Gastroesophageal sphincter (tissue), 3 donors: ENCODE results near the gene NR4A3.

Experiments used
- EP300 ChIP-seq: sonication (generic); formaldehyde crosslinking; IDR thresholded peaks from one replicate; pipeline ENCODE4 v1.6.1; 2017; ENCODE audit warnings: antibody characterized with exemption, mild to moderate bottlenecking
- POLR2A ChIP-seq, 2 donors: fragments of 450-650 bp; IDR thresholded peaks; one replicate each; pipeline ENCODE4 v1.6.1; 2017; ENCODE audit warnings: antibody characterized with exemption in 2 of 2, mild to moderate bottlenecking in 2 of 2, moderate library complexity in 1 of 2
- TF ChIP-seq, protein P1 (sequence below), 4 experiments: fragments of 200-600 bp in 2 of 4; fragments of 450-650 bp in 2 of 4; sonication (generic) in 1 of 4; IDR thresholded peaks; one replicate each; pipeline ENCODE4 v1.5.1; 2017 to 2019; ENCODE audit warnings: antibody characterized with exemption in 4 of 4, mild to moderate bottlenecking in 2 of 4, moderate library complexity in 2 of 4

GRCh38 chr9:99835142-99835541 is 13.5 kb downstream of the NR4A3 start:
- TF ChIP-seq POLR2A (IDR thresholded peaks at IDR 0.05) (no peak), EP300 (no peak)
- TF ChIP-seq, protein P1, sequence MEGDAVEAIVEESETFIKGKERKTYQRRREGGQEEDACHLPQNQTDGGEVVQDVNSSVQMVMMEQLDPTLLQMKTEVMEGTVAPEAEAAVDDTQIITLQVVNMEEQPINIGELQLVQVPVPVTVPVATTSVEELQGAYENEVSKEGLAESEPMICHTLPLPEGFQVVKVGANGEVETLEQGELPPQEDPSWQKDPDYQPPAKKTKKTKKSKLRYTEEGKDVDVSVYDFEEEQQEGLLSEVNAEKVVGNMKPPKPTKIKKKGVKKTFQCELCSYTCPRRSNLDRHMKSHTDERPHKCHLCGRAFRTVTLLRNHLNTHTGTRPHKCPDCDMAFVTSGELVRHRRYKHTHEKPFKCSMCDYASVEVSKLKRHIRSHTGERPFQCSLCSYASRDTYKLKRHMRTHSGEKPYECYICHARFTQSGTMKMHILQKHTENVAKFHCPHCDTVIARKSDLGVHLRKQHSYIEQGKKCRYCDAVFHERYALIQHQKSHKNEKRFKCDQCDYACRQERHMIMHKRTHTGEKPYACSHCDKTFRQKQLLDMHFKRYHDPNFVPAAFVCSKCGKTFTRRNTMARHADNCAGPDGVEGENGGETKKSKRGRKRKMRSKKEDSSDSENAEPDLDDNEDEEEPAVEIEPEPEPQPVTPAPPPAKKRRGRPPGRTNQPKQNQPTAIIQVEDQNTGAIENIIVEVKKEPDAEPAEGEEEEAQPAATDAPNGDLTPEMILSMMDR (IDR thresholded peaks at IDR 0.05) = no peak
